Right hindlimb (tissue), 1 donor: ENCODE measurements around the gene MROH8.
A peak's percentile ranks its signal among the peaks of the same experiment; 100 is the strongest.

Source experiments
- DNase-seq: peaks from one replicate; pipeline ENCODE4 v3.0.0-alpha.2; 2018

MROH8 gene

DNA sequence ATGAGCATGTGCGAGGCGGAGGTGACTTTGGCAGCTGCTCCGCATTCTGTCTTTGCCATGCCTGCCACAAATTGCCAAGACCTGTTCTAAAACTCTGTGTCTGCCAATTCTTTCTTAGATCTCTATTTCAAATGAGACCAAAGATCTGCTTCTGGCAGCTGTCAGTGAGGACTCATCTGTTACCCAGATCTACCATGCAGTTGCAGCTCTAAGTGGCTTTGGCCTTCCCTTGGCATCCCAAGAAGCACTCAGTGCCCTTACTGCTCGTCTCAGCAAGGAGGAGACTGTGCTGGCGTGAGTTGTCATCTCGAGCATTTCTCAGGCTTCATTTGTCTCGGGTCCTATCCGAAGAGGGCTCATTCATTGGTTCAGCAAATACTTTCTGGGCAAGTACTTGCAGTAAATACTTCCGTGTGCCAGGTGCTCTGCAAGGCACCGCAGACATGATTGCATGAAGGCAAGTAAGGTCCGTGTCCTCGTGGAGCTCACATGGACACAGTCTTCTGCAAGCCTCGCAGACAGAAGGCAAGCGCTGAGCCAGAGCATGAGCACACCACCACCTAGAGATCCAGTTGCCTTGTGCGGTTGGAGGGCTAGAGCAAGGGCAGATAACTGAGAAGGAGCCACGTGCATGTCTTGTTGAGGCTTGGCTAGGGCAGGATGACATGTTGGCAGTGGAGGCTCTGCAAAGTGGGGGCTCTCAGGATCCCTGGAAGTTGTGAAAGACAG, 19.7 kb upstream of the MROH8 start:
- DNase-seq, result no peak

DNA sequence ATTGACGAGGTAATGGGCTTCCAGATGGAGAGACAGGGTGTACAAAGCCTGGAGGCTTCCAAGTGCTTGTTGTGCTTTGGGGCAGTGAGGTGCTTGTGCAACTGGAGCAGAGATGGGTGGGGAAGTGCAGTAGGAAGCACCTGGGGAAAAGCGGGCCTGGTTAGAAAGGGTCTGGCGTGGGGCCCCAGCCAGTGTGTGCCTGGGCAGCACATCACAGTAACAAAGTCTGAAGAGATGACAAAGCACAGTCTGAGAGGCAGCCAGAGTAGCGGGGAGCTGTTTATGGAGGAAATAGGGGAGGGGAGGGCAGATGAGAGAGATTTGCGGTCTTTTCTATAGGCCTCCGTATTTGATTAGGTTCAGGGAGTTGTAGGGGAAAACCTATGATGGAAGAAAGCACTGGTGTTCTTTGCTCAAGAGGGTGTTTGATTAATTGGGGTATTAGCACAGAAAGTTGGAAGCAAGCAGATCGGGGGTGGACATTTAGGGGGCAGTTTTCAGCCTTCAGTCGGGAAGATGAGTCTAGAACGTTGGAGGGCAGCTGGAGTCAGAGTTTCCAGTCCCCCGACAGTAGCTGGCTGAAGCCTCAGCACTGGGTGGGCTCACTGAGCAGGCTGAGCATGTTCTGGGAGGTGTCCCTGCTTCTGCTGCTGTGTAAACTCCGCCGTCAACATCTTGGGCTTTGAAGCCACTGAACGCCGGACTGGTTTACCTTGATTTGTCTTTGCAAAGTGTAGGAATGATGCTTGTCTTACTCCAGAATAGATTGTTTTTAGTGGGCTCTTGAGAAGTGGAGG, 15.5 kb upstream of the MROH8 start:
- DNase-seq, result no peak

DNA sequence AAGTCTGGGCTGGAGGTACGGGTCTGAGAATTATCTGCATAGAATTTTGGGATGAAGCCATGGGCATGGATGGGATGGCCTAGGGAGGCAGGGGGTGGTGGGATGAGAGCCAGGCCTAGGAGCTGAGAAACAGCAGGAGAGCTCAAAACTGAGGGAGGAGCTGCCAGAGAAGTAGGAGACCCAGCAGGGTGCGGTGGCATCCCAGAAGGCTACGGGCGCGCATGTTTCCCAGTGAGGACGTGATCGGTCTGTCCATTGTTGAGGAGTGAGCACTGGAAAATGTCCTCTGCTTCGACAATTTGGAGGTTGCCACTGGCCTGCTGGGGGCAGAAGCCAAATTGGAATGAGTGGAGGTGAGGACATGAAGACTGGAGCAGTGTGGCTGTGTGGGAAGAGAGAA, 14.5 kb upstream of the MROH8 start:
- DNase-seq, result no peak

GRCh38 chr20:37193226-37193625, 13.9 kb upstream of the MROH8 start:
- DNase-seq, result no peak

DNA sequence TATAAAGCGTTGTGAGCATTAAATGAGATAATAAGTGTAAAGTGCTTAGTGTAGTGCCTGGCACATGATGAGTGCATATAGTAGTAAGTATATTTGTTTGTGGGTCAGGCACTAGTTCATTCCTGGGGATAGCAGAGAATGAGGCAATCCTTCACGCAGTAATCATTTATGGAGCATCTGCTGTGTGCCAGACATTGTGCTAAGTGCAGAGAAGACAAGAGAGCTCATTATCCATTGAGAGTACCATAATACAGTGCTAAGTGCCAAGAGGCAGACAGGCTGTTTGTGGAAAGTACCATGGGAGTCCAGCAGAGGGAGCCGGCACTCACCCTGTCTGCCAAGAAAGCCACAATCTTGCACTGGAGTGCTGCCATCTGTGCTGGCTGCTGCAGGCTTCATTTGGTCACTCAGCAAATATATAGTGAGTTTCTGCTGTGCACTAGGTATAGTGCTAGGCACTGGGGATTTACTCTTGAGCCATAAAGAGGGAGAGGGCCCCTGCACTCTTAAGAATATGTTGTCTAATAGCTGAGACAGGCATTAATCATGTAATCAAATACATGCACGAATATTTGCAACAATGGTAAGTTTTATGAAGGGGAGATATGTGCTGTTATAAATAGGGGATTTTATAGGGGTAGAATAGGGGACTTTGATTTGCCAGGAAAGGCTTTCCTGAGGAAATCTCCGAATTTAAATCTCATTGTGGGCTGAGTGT, 12.9 kb upstream of the MROH8 start:
- DNase-seq, result peak; percentile 92

- DNase-seq, result no peak
Observed at GRCh38 chr20:37190354-37191112, 11.2 kb upstream of the MROH8 start.

- no peak for DNase-seq
Observed at GRCh38 chr20:37189416-37190016, 10.2 kb upstream of the MROH8 start.

- no peak for DNase-seq
Observed at GRCh38 chr20:37188787-37189186, 9.4 kb upstream of the MROH8 start.

GRCh38 chr20:37185686-37186085, 6.3 kb upstream of the MROH8 start:
- no peak for DNase-seq

GRCh38 chr20:37179683-37180524, 556 bp upstream of the MROH8 start:
- no peak for DNase-seq

GRCh38 chr20:37172836-37173235, 6.5 kb downstream of the MROH8 start:
- DNase-seq, result no peak

GRCh38 chr20:37166867-37167266, 12.5 kb downstream of the MROH8 start:
- no peak for DNase-seq

DNA sequence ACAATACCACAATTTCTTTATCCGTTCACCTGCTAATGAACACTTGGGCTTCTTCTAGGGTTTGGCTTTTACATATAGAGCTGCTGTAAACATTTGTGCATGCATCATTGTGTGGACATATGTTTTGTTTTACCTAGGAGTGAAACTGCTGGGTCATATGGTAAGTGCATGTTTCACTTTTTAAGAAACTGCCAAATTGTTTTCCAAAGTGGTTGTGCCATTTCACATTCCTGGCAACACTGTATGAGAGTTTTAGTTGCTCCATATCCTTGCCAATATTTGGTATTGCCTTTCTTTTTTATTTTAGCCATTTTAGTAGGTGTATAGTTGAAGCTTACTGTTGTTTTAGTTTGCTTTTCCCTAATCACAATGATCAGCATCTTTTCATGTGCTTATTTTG, 14.3 kb downstream of the MROH8 start:
- no peak for DNase-seq

DNA sequence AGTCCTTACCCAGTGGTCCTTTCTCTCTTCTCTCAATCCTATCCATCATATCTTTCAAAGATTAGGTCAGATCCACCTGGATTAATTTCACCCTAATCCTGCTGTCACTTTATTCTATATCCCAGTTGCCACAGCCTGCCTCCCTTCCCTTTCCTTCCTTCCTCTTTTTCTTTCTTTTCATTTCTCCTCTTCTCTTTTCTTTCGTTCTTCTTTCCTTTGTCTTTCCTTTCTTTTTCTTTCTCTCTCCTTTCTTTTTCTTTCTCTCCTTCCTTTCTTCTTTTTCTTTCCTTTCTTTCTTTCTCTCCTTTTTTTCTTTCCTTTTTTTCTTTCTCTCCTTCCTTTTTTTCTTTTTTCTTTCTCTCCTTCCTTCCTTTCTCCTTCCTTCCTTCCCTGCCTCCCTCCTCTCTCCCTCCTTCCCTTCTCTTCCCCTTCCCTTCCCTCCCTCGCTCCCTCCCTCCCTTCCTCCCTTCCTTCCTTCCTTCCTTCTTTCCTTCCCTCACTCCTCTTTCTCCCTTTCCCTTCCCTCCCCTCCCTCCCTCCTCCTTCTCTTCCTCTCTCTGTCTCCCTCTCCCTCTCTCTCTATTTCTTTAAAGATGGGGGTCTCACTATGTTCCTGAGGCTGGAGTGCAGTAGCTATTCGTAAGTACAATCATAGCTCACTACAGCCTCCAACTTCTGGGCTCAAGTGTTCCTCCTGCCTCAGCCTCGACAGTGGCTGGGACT, 15.4 kb downstream of the MROH8 start:
- DNase-seq, result no peak

DNA sequence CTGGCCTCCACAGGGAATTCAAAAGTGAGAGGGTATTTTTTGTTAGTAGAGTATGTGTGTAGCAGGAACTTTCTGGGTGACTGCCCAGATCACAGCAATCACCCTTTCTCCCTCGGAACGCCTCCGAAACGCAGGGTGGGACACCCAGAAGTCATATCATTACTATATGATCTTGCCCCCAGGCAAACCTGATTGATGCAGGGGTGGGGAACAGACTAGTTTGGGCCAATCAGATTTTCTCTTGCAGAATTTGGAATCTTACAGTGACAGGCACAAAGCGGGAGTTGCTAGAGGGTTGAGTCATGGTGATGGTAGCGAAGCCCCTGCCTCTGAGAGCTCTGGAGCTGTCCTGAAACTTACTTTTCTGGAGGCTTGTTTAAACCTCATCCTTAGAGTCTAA, 16.7 kb downstream of the MROH8 start:
- no peak for DNase-seq

- no peak for DNase-seq
Observed at GRCh38 chr20:37161830-37162549, 17.4 kb downstream of the MROH8 start.

DNA sequence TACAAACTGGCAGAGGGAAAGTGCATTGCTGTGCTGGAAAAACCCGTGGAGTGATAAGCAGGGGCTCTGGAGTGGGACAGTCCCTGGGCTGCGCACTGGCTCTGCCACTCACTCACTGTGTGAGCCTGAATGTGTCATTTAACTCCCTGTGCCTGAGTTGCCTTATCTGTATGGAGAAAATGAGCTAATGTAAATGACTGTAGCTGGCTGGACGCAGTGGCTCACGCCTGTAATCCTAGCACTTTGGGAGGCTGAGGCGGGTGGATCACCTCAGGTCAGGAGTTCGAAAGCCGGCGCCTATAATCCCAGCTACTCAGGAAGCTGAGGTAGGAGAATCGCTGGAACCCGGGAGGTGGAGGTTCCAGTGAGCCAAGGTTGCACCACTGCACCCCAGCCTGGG, 18.7 kb downstream of the MROH8 start:
- no peak for DNase-seq

DNA sequence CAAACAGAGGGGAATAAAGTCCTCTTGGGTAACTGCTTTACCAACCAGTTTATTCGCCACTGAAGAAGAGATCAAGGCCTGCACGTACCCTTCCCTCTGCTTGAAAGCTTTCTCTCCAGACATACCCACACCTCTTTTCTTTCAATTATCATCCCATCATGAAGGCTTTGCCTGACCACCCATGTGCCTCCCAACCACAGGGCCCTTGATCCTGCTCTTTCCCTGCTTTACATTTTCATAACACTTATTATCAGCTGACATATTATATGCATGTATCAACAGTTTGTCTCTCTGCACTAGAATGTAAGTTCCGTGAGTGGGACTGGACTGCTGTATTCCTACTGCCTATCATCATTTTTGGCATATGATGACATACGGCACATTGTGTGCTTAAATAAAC, 21.1 kb downstream of the MROH8 start:
- DNase-seq, result no peak

GRCh38 chr20:37155987-37156386, 23.4 kb downstream of the MROH8 start:
- DNase-seq, result no peak

DNA sequence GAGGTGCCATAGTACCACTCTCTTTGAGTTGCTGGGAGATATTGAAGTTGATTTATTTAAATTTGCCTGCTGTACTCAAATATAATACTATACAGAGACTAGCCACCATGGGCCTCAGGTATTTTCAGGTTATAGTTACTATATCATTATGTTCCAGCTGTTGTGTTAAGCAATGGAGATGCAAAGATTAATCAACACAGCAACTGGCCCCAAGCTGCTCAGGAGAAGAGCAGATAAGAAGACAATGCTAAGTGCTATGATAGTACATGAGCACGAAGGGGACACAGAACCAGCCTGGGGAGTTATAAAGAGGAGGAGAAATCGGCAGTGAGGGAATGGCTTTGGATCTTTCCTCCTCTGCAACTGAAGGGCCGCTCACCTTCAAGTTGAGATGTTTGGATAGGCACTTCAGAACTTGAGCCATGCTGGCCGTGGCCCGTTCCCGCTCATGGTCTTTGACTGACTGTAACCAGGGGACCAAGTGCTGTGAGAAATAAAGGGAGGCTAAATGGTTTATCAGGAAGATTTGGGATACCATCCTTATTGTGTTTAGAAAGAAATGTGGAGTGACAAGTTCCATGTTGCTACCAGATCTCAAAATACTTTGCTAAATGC, 24.6 kb downstream of the MROH8 start:
- DNase-seq, result no peak
